ENCODE data around the gene ACSM6.
"Not testable (repeated sequence)": the region's sequence is repeated elsewhere in the genome, so short reads cannot be mapped to it uniquely, and the experiment has no call there.

ACSM6 gene, protein sequence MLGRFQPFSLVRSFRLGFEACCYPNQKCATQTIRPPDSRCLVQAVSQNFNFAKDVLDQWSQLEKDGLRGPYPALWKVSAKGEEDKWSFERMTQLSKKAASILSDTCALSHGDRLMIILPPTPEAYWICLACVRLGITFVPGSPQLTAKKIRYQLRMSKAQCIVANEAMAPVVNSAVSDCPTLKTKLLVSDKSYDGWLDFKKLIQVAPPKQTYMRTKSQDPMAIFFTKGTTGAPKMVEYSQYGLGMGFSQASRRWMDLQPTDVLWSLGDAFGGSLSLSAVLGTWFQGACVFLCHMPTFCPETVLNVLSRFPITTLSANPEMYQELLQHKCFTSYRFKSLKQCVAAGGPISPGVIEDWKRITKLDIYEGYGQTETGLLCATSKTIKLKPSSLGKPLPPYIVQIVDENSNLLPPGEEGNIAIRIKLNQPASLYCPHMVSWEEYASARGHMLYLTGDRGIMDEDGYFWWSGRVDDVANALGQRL

DNA sequence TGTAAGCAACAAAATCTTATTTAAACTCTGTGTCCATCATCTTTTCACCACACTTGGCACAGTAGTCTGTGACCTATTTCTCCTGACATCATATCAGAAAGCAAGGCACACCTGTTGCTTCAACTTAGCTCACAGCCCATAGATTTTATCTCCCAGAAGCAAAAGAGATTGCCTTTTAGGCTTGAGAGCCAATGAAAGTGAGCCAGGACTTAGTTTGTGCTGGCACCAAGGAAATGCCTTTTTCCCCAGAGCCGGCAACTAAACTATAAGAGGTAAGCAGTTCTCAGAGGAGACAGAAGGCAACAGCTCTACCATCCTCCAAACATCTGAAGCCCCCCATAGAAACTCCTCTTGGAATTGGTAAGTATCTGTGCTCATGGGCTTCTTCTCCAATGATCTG, at the start of gene ACSM6:
TSS of gene ACSM6 (plus strand) at position 295 of the 400 bp plus-strand sequence. CDS start 248 bp downstream, outside the sequence.
- DNase-seq, result no peak

DNA sequence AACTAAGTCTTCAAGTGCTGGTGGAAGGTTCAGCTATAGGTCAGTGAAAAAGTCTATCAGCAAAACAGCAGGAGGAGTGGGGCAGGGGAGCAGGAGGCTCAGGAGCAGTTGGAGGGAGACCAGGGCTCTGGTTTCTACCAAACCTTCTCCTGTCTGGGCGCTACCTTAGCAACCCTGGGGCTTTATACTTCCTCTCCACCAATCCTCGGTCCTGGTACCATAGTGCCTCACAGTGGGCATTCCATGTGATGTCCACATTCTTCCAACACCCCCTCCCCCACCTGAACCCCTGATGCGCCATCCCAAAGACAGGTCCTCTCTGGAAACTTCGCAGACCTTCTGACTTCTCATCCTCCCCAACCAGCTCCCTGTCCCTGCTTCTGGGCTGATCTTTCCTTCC, 25.3 kb upstream of the ACSM6 start:
- DNase-seq, result no peak

DNA sequence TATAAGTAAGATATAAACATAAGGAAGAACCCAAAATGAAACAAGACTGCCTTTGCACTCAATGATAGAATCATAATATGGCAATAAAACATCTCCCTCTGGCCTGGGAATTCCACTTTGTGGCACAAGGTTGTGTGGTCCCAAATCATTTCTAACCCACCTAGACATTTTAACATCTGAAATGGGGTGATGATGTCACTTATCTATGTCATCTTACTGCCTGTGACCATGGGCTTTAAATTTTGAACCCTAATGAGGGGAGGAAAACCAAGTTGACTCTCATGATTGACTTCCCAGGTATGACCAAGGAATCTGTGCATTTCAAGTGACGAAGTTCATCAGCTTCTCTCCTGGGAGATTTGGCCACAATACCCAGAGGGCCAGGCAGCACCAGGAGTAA, 24.5 kb upstream of the ACSM6 start:
- DNase-seq, result no peak

DNA sequence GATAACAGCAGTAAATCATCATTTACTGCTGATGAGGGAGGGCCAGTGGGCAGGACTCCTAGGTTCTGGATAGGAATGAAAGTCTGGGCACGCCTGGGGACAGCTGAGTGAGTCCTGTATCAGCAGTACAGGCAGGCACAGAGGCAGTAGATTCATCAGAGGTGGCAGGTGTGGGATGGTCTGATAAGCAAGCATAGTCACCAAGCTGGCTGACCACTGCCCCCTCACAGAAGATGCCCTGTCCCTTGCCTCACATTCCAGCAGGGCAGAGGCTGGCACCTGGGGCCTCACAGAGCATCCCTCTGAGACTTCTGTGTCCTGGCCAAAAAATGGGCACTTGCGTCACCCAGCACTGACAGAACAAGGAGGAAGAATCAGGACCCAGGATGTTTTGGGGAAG, 23.2 kb upstream of the ACSM6 start:
- DNase-seq, result no peak

DNA sequence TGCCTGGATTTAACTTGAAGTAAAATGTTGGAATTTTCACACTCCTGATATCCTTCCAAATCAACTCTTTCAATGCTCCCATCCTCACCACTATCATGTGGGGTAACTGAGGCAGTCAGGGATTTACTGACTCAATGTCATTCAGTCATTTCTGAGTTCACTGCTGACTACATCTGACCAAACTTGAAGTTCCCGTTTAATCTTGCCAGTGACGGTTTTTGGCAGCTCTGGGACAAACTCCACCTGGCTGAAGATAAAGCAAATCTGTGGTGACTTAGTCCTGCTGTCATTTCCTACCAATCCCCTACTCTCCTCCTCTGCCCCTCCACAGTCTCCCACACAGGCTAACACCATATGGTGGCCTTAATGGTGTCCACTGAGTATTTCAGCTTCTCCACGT, 22.7 kb upstream of the ACSM6 start:
- no peak for DNase-seq

DNA sequence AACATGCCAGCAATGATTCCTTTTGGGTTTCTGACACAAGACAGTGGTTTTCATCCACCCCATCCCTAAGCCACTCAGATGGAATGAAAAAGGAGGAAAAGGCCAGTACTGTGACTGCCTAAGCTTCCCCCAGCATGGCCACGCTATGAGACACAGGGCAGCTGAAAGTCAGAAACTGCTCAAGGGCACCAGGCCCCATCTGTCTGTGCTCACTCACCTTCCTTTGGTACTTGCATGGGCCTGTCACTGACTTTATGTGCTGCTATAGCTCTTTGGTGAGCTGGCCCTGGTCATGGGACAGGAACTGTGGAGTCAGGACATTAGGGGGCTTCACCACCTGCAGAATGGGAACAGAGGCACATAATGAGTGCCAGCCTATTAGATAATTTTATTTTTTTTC, 21.2 kb upstream of the ACSM6 start:
- DNase-seq, result no peak

DNA sequence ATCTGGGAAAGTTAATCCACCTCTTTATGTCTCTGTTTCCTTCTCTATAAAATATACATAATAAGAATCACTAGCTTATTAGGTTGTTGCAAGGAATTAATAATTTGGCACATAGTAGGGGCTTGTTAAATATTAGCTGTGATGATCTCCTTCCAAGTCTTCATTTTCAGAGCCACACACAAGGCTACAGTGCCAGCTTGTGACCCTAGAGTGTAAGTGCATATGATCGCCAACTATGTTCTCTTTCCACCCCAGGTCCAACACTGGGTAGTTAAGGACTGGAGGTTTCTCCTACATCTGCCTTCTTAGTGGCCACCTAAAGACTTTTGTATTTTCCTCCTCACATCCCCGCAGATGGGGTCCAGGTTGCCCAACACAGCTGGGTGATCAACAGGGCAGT, 17.9 kb upstream of the ACSM6 start:
- DNase-seq, result no peak

DNA sequence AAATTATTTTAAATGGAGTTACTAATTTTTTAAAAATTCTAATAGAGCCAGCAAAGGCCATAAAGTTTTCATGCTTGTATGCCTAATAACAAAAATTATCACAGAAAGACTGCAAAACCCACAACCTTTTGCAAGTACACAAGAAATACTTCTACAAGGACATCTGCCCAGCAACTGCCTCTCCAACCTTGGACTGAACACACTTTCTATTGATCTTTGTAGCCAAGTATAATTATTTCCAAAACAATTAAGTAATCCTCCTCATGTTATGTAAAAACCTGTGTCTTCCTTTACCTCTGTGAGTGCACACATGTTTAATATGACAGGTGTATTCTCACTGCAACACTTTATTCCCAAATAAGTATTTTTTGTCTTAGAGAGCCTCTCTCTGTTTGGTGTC, 16.6 kb upstream of the ACSM6 start:
- DNase-seq, result no peak

DNA sequence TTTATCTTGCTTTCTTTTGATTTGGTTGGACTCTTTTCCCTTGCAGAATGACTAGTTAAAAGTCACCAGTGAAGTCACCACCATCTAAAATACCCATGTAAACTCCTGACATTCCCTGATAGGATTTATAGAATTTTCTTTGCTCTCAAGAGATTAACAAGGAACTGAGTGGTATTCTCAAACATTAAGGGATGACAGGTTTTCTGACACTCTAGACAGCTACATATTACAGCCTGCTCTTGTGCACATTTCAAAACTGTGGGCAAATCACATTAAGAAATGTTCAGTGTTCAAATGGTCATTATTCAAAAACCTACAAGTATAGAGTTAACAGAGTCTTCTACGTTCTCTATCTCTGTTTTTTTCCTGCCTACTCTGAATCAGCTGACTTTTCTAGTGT, 15.8 kb upstream of the ACSM6 start:
- no peak for DNase-seq

DNA sequence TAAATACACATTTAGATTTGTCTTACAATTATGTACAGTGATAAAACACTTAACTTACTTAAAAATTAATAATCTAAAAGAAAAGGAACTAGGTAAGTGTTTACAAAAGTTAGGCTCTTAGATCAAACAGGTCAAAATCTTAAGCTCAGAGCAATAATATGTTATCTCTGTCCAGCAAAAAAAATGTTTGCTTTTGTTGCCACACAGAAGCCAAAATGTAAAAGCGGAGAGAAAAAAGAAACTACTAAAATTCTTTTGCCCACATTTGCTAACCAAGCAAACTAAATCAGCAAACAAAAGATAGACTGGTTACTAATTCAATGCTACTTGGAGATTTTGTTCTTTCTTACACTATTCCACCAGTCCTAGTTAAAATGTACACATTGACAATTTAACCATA, 15.2 kb upstream of the ACSM6 start:
- DNase-seq, result no peak

DNA sequence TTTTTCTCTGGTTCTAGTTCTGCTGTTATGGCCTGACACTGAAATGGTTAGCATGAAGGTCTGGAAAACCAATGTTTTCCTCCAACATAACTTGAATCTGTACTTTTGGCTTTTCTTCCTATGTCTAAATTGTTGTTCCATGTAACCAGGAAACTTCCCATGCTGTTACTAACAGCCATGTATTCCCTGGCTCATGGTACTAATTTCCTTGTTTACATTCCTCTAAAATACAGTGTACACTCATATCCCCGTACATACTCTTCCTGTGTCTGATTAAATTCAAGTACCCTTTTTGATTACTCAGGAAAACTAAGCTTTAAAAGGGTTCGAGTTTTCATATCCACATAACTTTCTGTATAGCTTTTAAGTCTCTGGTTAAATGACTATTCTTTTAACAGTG, 12.3 kb upstream of the ACSM6 start:
- DNase-seq, result no peak

DNA sequence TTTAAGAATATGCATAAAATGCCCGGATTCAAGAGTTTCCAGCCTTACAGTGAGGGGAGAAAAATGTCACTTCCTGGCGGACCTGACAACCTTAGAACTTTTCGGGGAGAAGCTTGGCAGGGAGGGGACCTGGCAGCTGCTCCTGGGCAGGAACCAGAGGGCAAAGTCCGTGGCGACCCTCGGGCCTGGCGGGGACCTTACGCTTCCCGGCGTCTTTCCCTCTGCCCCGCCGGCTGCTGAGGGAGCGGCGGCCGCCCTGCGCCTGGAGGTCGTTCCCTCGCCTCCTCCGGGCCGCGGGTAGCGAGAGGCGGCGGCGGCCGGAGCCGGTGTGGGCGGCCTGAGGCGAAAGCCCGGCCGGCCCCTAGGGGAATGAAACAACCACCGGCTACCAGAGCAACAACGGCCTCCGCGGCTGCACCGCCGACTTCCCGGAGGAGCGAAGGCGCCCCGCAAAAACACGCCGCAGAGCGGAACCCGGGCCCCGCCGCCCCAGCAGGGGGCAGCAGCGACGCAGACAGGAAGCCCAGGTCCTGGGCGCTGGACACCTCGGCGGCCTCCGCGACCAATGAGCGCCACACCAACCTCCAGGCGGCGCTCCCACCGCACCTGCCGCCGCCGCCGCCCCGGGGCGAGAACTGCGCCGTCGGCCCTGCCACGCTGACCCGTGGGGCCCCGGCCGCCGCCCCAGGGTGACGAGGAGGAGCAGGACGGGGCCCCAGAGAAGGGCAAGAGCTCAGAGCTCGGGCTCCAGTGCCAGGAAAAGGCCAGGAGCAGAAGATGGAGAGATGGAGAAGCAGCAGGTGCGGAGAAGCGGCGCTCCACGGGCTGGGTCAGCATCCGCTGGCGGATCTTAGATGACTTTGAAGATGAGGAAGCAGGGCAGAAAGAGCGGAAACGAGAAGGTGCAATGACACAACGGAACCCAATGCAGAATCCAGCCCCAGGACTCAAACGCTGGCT, 10.5 kb upstream of the ACSM6 start:
- DNase-seq, result peak; percentile 70

DNA sequence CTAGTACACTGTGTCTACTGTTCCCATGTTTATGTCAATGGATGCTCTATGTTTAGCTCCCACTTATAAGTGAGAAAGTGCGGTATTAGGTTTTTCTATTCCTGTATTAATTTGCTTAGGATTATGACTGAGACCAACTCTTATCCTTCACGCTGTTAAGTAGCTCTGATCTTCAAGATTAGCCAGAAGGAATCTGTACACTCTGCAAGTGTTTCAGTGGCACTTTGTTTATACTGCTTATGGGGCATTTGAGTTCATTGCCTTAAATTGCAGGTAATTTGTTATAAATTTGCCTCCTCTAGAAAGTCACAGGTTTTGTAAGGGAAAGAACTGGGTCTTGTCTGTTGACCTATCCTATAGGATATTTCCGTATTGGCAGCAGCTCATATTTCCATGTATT, 6.4 kb upstream of the ACSM6 start:
- DNase-seq, result no peak

DNA sequence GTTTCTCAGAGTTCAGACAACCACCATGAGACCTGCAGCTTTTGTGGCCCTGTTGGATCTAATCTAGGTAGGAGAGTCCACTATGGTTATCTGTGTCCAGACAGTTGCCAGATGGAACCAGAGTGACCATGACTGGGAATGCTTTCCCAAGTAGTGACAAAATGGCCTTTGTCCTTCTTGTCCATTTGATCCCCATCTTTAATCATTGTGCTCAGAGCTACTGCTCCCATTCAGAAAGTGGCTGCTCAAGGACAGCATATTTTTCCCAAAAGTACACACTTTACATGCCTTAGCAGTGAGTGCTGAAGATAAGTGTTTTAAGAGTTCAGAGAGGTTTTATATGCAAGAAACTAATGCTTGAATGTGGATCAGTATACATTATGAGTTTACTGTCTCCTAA, 5.4 kb upstream of the ACSM6 start:
- DNase-seq, result no peak

DNA sequence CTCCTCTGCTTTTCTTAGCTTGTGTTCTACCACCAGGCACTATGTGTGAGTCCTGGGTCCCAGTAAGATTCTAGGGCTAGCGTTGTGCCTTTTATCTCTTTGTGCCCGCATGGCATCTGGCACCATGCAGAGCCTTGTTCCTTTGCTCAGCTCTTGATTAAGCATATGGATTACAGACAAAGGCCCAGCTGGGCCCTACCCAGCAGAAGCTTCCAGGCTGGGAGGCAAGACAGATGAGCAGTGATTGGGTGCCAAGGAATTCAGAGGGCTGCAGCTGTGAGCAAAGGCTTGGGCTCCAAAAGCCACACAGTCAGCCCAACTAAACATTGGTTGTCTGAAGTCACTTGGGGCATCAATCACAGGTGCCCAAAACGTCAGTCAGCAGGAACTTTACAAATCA, 2.0 kb downstream of the ACSM6 start:
- DNase-seq, result no peak

DNA sequence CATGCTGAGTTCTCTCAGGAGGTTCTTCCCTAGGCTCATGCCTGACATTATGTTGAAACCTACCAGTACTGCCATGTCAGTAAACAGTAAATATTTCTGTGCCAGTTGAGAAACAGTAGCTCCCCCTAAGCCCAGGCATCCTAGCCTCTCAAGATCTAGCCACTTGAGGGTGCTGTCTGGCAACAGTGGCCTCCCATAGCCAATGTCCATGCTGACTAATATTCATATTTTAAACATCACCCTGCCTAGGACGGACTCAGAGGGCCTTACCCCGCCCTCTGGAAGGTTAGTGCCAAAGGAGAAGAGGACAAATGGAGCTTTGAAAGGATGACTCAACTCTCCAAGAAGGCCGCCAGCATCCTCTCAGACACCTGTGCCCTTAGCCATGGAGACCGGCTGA, 7.7 kb downstream of the ACSM6 start:
- DNase-seq, result no peak

DNA sequence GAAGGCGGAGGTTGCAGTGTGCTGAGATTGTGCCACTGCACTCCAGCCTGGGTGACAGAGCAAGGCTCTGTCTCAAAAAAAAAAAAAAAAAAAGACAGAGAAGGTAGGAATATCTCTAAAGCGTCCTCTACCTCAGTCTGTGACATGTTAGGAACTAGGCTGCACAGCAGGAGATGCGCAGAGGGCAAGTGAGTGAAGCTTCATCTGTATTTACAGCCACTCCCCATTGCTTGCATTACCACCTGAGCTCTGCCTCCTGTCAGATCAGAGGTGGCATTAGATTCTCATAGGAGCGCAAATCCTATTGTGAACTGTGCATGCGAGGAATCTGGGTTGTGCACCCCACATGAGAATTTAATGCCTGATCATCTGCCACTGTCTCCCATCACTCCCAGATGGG, 8.8 kb downstream of the ACSM6 start:
- DNase-seq, result not testable (repeated sequence)

DNA sequence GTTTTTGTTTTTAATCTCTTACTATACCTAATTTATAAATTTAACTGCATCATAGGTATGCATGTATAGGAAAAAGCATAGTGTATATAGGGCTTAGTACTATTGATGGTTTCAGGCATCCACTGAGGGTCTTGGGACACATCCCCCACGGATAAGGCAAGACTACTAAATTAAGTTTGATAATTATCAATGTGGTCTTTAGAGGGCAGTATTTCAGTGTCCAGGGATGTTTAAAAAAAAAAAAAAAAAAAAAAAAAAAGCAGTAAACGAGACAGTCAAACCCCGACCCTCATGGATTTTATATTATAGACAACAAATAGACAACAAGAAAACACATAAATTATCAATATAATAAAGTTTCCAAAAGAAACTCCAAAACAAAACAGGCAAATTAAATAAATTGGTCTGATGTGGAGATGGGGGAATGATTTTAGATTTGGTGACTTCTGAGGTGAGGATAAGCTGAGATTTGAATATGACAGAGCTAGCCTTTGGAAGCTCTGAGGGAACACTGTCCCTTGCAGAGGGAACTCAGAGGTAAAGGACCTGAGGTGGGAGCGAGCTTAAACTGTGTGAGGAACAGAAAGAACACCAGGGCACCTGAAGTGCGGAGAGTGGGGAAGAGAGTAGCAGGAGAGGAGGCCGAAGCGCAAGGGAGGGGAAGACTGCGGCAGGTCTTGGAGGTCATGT, 14.8 kb downstream of the ACSM6 start:
- no peak for DNase-seq

DNA sequence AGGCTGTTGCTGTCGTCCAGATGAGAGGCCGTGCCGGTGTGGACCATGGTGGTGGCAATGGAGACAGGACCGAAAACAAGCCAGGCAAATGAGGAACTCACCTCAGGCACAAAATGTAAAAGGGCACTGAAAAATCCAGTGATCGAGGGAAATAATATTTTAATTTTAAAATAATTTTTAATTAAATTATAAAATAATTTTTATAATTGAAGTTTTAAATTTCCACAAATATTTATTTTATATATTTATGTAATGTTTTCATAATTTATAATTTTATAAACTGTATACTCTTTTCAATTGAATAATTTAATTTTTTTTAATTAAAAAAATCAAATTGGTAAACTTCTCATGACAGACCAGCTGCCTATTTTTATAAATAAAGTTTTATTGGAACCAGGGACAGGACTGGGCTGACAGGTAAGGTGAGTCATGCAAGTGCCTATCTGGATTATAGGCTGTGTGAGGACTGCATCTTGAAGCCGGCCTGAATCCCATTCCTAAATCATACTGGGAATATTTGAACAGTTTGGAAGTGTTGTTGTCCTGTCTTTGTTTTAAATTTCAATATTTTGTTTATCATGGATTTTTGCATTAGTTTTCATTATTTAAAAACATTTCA, 15.6 kb downstream of the ACSM6 start:
- no peak for DNase-seq

DNA sequence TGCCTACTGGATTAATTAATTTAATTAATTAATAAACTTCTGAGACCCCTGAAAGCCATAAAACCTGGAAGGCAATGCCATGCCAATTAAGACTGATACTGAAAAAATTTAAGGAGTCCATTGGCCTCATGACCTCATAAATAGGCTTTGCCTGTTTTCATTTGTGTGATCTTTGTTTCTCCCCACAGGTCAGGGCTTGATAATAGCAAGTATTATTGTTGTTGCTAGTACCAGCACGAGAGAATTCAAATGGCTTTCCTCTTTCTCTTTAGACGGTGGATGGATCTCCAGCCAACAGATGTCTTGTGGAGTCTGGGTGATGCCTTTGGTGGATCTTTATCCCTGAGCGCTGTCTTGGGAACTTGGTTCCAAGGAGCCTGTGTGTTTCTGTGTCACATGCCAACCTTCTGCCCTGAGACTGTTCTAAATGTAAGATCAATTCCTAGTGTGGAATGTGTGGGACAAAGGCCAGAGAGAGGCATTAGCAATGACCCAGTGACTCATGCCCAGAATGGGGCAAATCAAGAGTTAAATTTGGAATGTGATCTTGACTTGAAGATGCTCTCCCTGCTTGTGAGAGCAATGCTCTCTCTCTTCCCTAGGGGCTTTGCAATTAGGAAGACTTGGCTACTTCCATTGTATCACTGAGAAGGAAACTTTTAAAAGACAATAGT, 17.7 kb downstream of the ACSM6 start:
- no peak for DNase-seq

DNA sequence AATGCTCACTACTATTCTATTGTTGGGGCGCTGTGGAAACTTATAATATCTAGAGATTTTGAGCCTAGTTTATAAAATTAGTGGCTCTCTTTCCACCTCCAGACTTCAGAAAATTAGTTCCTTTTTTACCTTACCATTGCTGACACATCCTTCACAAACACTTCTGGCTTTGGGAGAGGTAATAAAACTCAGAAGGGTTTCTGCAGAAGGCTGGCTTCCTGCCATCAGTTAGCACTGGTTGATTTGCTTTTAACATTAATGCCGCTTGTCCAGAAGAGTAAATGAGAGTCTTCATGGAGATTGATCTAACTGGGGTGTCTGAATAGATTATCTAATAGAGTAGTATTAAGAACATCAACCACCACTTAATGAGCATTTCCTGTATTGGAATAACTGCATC, 20.3 kb downstream of the ACSM6 start:
- DNase-seq, result no peak

DNA sequence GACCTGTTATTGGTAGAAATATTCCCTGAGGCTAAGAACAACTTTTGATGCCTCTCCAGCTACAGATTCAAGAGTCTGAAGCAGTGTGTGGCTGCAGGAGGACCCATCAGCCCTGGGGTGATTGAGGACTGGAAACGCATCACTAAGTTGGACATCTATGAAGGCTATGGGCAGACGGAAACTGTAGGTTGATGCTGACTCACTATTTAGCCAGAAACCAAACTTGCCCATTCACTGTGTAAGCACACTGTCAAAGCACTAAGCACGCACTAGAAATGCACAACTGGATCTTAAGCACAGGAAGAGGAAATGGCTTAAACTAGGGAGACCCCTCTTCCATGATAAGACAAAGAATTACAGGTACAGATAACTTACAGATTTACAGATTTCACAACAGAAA, 20.8 kb downstream of the ACSM6 start:
- no peak for DNase-seq

Measured in MV-4-11 (cell line).